DMS53 treated with DMSO at 0.1 percent for 48 hours (cell line): Measurements from ENCODE around the gene SLC2A5.
"Not testable (repeated sequence)": the region's sequence is repeated elsewhere in the genome, so short reads cannot be mapped to it uniquely, and the experiment has no call there.

ENCODE experiments used
- DNase-seq: peaks from one replicate; lab custom pipeline; 2025; ENCODE audit not compliant: unreplicated experiment; lab: John Stamatoyannopoulos, UW

SLC2A5 gene

GRCh38 chr1:9009438-9010370 lies 59.7 kb downstream of the SLC2A5 start:
- DNase-seq: peak; percentile 86

GRCh38 chr1:9008236-9008635 lies 61.2 kb downstream of the SLC2A5 start:
- DNase-seq: no peak

GRCh38 chr1:9006956-9007615 lies 62.3 kb downstream of the SLC2A5 start:
- DNase-seq: no peak

GRCh38 chr1:9005395-9005708 lies 64.1 kb downstream of the SLC2A5 start:
- DNase-seq: no peak

GRCh38 chr1:9004700-9005394 lies 64.6 kb downstream of the SLC2A5 start:
- DNase-seq: peak; percentile 69

GRCh38 chr1:9004031-9004699 lies 65.3 kb downstream of the SLC2A5 start:
- no peak for DNase-seq

GRCh38 chr1:9002215-9002560 lies 67.2 kb downstream of the SLC2A5 start:
- DNase-seq: peak; percentile 37

GRCh38 chr1:9001534-9002214 lies 67.8 kb downstream of the SLC2A5 start:
- peak; percentile 74 for DNase-seq

GRCh38 chr1:8993962-8994675 lies 75.3 kb downstream of the SLC2A5 start:
- not testable (repeated sequence) for DNase-seq

- no peak for DNase-seq
Measured at GRCh38 chr1:8992936-8993687, 76.3 kb downstream of the SLC2A5 start.

GRCh38 chr1:8989821-8990220 lies 79.6 kb downstream of the SLC2A5 start:
- no peak for DNase-seq

- DNase-seq: no peak
Measured at GRCh38 chr1:8989061-8989460, 80.4 kb downstream of the SLC2A5 start.

- DNase-seq: no peak
Measured at GRCh38 chr1:8988618-8988967, 80.8 kb downstream of the SLC2A5 start.

GRCh38 chr1:8987881-8988617 lies 81.4 kb downstream of the SLC2A5 start:
- no peak for DNase-seq

- no peak for DNase-seq
Measured at GRCh38 chr1:8986814-8987190, 82.6 kb downstream of the SLC2A5 start.

GRCh38 chr1:8985915-8986813 lies 83.3 kb downstream of the SLC2A5 start:
- no peak for DNase-seq
